ENCODE measurements around the gene KDF1.
"Not testable (repeated sequence)": the region's sequence is repeated elsewhere in the genome, so short reads cannot be mapped to it uniquely, and the experiment has no call there.

Gene KDF1

GRCh38 chr1:26993237-26994019 is 33.2 kb upstream of the KDF1 start, which contains the start of gene TRNP1:
TRNP1 (plus strand) TSS chr1:26993692; CDS start chr1:26993787, 95 bp downstream.
- DNase-seq = peak; percentile 78

- no peak for DNase-seq
These were observed 31.2 kb upstream of the KDF1 start for GRCh38 chr1:26991310-26992116.

- not testable (repeated sequence) for DNase-seq
These were observed 29.3 kb upstream of the KDF1 start for GRCh38 chr1:26989403-26990109.

- DNase-seq = no peak
These were observed 26.4 kb upstream of the KDF1 start for GRCh38 chr1:26986658-26987057.

- no peak for DNase-seq
These were observed 24.0 kb upstream of the KDF1 start for GRCh38 chr1:26984291-26984690.

- DNase-seq = no peak
These were observed 23.6 kb upstream of the KDF1 start for GRCh38 chr1:26983863-26984262.

- no peak for DNase-seq
These were observed 21.0 kb upstream of the KDF1 start for GRCh38 chr1:26981146-26981846.

GRCh38 chr1:26978901-26979300 is 18.6 kb upstream of the KDF1 start:
- no peak for DNase-seq

GRCh38 chr1:26976621-26977510 is 16.6 kb upstream of the KDF1 start:
- DNase-seq = no peak

GRCh38 chr1:26972821-26973220 is 12.6 kb upstream of the KDF1 start:
- no peak for DNase-seq

- no peak for DNase-seq
These were observed 12.1 kb upstream of the KDF1 start for GRCh38 chr1:26972390-26972789.

GRCh38 chr1:26971590-26971989 is 11.3 kb upstream of the KDF1 start:
- DNase-seq = no peak

- DNase-seq = no peak
These were observed 10.5 kb upstream of the KDF1 start for GRCh38 chr1:26970810-26971209.

GRCh38 chr1:26965628-26966027 is 5.4 kb upstream of the KDF1 start:
- DNase-seq = no peak

GRCh38 chr1:26965213-26965612 is 4.9 kb upstream of the KDF1 start:
- DNase-seq = no peak

GRCh38 chr1:26961826-26962225 is 1.6 kb upstream of the KDF1 start:
- no peak for DNase-seq

- DNase-seq = no peak
These were observed 328 bp upstream of the KDF1 start for GRCh38 chr1:26960625-26960966.

- no peak for DNase-seq
These were observed 998 bp downstream of the KDF1 start for GRCh38 chr1:26959270-26959669.

GRCh38 chr1:26957306-26957705 is 3.0 kb downstream of the KDF1 start:
- no peak for DNase-seq

- DNase-seq = no peak
These were observed 3.9 kb downstream of the KDF1 start for GRCh38 chr1:26956321-26956720.

GRCh38 chr1:26953374-26953773 is 6.9 kb downstream of the KDF1 start:
- DNase-seq = no peak

Data from CD4-positive, alpha-beta T cell treated with Interleukin-21 for 1 hour (primary cell).